ENCODE data around the gene GFOD2.
"Not testable (repeated sequence)": the region's sequence is repeated elsewhere in the genome, so short reads cannot be mapped to it uniquely, and the experiment has no call there.

GFOD2 gene

GRCh38 chr16:67699265-67699664, 19.9 kb downstream of the GFOD2 start:
- DNase-seq, result no peak

- no peak for DNase-seq
Observed at GRCh38 chr16:67697422-67698185, 21.5 kb downstream of the GFOD2 start.

- no peak for DNase-seq
Observed at GRCh38 chr16:67694611-67695010, 24.5 kb downstream of the GFOD2 start.

- not testable (repeated sequence) for DNase-seq
Observed at GRCh38 chr16:67693517-67694285, 25.4 kb downstream of the GFOD2 start.

- no peak for DNase-seq
Observed at GRCh38 chr16:67685388-67686112, 33.6 kb downstream of the GFOD2 start.

- DNase-seq, result no peak
Observed at GRCh38 chr16:67683767-67684166, 35.3 kb downstream of the GFOD2 start.

- DNase-seq, result no peak
Observed at GRCh38 chr16:67679935-67680897, 38.9 kb downstream of the GFOD2 start.

- no peak for DNase-seq
Observed at GRCh38 chr16:67678354-67679023, 40.6 kb downstream of the GFOD2 start.

- DNase-seq, result no peak
Observed at GRCh38 chr16:67677712-67678111, 41.4 kb downstream of the GFOD2 start.

GRCh38 chr16:67676939-67677338, 42.2 kb downstream of the GFOD2 start:
- DNase-seq, result no peak

GRCh38 chr16:67676516-67676915, 42.6 kb downstream of the GFOD2 start:
- DNase-seq, result no peak

- DNase-seq, result no peak
Observed at GRCh38 chr16:67675999-67676398, 43.1 kb downstream of the GFOD2 start.

- DNase-seq, result no peak
Observed at GRCh38 chr16:67675579-67675935, 43.6 kb downstream of the GFOD2 start.

GRCh38 chr16:67674851-67675578, 44.1 kb downstream of the GFOD2 start:
- no peak for DNase-seq

- no peak for DNase-seq
Observed at GRCh38 chr16:67673712-67674580, 45.2 kb downstream of the GFOD2 start.

- no peak for DNase-seq
Observed at GRCh38 chr16:67672739-67673662, 46.1 kb downstream of the GFOD2 start.

- no peak for DNase-seq
Observed at GRCh38 chr16:67672306-67672705, 46.8 kb downstream of the GFOD2 start.

GRCh38 chr16:67669499-67670101, 49.5 kb downstream of the GFOD2 start:
- no peak for DNase-seq
